HUES64 (cell line): ENCODE results near the gene SHH. TPM values are rescaled to one million over a fixed set of nuclear protein-coding genes. Genes with fewer than 3 reads are reported as not detected.
A peak's percentile ranks its signal among the peaks of the same experiment; 100 is the strongest.

ENCODE experiments used
- H3K27ac ChIP-seq: 2 replicates; pipeline ENCODE4 v1.7.0; 2013; ENCODE audit warnings: low read depth, low read length, inconsistent platforms
- H3K27me3 ChIP-seq: 2 replicates; pipeline ENCODE4 v1.6.1; 2013; ENCODE audit warnings: mild to moderate bottlenecking, low read length; ENCODE audit not compliant: insufficient read depth
- H3K36me3 ChIP-seq: 2 replicates; pipeline ENCODE4 v1.6.1; 2013; ENCODE audit warnings: mild to moderate bottlenecking, low read length; ENCODE audit not compliant: insufficient read depth
- H3K4me1 ChIP-seq: 2 replicates; pipeline ENCODE4 v1.6.1; 2013; ENCODE audit warnings: mild to moderate bottlenecking, low read length, moderate library complexity; ENCODE audit not compliant: insufficient read depth
- H3K4me3 ChIP-seq: 2 replicates; pipeline ENCODE4 v1.5.1; 2013; ENCODE audit warnings: mild to moderate bottlenecking, low read length, moderate library complexity
- H3K9ac ChIP-seq: 2 replicates; pipeline ENCODE4 v1.6.1; 2013; ENCODE audit warnings: mild to moderate bottlenecking, low read depth, low read length
- H3K9me3 ChIP-seq: 2 replicates; pipeline ENCODE4 v1.6.1; 2013; ENCODE audit warnings: low read depth, low read length; ENCODE audit not compliant: insufficient read depth
- WGBS: fragments of 150-250, 120-280 bp; methylation state at CpG from one replicate; pipeline ENCODE4 v1.1.7; 2013; ENCODE audit warnings: missing lambda C conversion rate; 5-methylcytosine and 5-hydroxymethylcytosine counted together
- polyA plus RNA-seq, 2 experiments: library from polyadenylated mRNA; stranded (reverse); fragments of 50-300 nt; gene quantifications; one replicate each; pipeline ENCODE4 v1.2.3, GENCODE V29; 2013

The SHH gene
- 0.20 TPM for polyA plus RNA-seq (2013, experiment 1 of 2)
- 0.57 TPM for polyA plus RNA-seq (2013, experiment 2 of 2)

- H3K27ac ChIP-seq = no peak within 1 kb of the TSS
These were observed at the start of gene SHH for GRCh38 chr7:155811895-155812761. Gene SHH, minus strand, starts transcription at chr7:155812463. Its CDS starts 341 bp downstream, at chr7:155812122.

GRCh38 chr7:155861480-155861868, 49.2 kb upstream of the SHH start:
- Histone ChIP-seq H3K27me3 (peaks cover 4% of the 10 kb centered on the region; the same call in 1 of the 2 replicates), H3K27ac (no peak overlapping the region), H3K4me3 (no peak overlapping the region), H3K4me1 (no peaks in the 10 kb centered on the region), H3K36me3 (no peaks in the 10 kb centered on the region), H3K9me3 (no peaks in the 10 kb centered on the region), H3K9ac (no peak overlapping the region)
- WGBS = 75% methylated on average over 11 of the region's 11 CpGs

More at GRCh38 chr7:155811895-155812761, at the start of gene SHH:
- no peak within 1 kb of the TSS for H3K9ac ChIP-seq
- no peaks in the 10 kb centered on the region for H3K9me3 ChIP-seq
- 3% methylated on average over 53 of the region's 53 CpGs for WGBS
- H3K4me3 ChIP-seq = peak within 1 kb of the TSS; percentile 30
- peaks cover 40% of the 10 kb centered on the region for H3K4me1 ChIP-seq
- H3K27me3 ChIP-seq = peaks cover 93% of the 10 kb centered on the region
- H3K36me3 ChIP-seq = no peaks in the 10 kb centered on the region

DNA sequence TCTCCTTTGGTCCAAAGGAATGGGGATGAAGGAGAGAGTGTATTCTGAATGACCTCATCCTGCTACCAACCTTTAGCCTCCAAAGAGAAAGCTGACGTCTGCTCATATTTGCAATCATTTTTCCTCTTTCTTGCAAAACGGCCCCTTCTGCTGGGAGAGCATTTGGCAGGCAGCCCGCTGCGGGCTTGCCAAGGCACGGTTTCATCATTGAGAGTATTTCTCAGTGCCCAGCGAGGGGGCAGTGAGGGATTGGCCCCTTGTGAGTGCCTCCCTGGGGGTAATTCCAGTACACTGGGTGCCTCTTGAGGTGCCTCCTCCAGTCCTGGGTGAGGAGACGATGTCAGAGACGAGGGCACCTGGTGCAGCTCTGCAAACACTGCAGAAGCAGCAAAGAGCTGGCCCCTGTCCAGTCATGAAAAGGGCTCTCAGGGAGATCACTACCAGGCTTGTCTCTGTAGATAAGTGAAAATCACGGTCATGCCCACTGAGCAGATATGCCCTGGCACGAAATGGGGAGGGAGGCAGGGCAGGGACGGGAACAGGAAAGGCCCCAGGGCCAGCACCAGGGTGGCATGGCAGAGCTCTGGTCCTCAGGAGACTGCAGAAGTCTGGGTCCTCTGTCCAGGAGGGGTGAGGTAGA, 48.7 kb upstream of the SHH start:
- Histone ChIP-seq H3K4me1 (no peaks in the 10 kb centered on the region), H3K36me3 (no peaks in the 10 kb centered on the region), H3K4me3 (no peak overlapping the region), H3K27me3 (peaks cover 4% of the 10 kb centered on the region; the same call in 1 of the 2 replicates), H3K9me3 (no peaks in the 10 kb centered on the region), H3K27ac (no peak overlapping the region), H3K9ac (no peak overlapping the region)
- WGBS = 85% methylated on average over 11 of the region's 11 CpGs

- Histone ChIP-seq H3K36me3 (no peaks in the 10 kb centered on the region), H3K4me1 (no peaks in the 10 kb centered on the region), H3K9ac (no peak overlapping the region), H3K9me3 (no peaks in the 10 kb centered on the region), H3K27me3 (peaks cover 4% of the 10 kb centered on the region; the same call in 1 of the 2 replicates), H3K4me3 (no peak overlapping the region), H3K27ac (no peak overlapping the region)
- WGBS = 80% methylated on average over 4 of the region's 4 CpGs
These were observed 48.2 kb upstream of the SHH start for GRCh38 chr7:155860461-155860839.

GRCh38 chr7:155858521-155859061, 46.3 kb upstream of the SHH start:
- no peaks in the 10 kb centered on the region for H3K36me3 ChIP-seq
- 88% methylated on average over 1 of the region's 3 CpGs for WGBS
- no peaks in the 10 kb centered on the region for H3K4me1 ChIP-seq
- no peak overlapping the region for H3K4me3 ChIP-seq
- no peak overlapping the region for H3K9ac ChIP-seq
- H3K27me3 ChIP-seq = peaks cover 4% of the 10 kb centered on the region; the same call in 1 of the 2 replicates
- H3K27ac ChIP-seq = no peak overlapping the region
- H3K9me3 ChIP-seq = no peaks in the 10 kb centered on the region

DNA sequence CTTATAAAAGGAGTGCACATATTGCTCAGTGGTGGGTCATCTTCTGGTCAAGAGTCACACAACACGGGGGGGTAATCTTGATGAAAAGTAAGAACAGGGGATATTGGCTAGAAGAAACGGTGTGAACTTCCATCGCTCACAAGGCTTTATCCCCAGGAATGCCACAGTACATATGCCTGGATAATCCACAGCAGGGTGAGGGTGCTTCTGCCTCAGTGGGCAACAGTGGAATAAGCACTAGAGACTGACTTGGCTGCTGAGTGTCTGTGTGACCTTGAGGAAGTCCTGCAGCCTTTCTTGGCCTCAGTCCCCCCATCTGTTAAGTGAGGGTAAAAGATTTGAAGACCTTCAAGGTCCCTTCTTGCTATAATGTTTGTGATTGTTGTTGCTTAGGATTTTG, 44.9 kb upstream of the SHH start:
- H3K36me3 ChIP-seq = no peaks in the 10 kb centered on the region
- no peaks in the 10 kb centered on the region for H3K9me3 ChIP-seq
- H3K4me3 ChIP-seq = no peak overlapping the region
- no peaks in the 10 kb centered on the region for H3K4me1 ChIP-seq
- no peak overlapping the region for H3K27ac ChIP-seq
- no peak overlapping the region for H3K9ac ChIP-seq
- peaks cover 4% of the 10 kb centered on the region; the same call in 1 of the 2 replicates for H3K27me3 ChIP-seq
- WGBS = 88% methylated on average over 3 of the region's 3 CpGs

DNA sequence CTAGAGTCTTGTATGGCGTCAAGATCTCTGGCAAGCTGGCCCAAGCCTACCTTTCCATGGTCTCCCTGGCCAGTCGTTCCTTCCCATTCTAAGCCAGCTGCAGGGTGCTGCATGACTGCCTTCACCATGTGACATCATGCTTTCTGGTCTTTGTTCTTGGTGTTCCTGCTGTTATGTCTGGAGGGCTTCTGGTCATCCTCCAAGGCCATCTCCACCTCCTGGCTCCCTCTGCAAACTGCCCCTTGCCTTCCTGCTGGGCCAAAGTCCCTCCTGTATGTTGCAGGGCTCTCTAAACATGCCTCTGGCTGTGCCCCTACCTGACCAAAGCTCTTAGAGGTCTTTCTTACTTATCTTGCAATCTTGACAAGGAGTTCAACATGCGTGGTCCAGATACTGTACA, 44.4 kb upstream of the SHH start:
- Histone ChIP-seq H3K4me3 (no peak overlapping the region), H3K27ac (no peak overlapping the region), H3K9ac (no peak overlapping the region), H3K27me3 (peaks cover 4% of the 10 kb centered on the region; the same call in 1 of the 2 replicates), H3K9me3 (no peaks in the 10 kb centered on the region), H3K36me3 (no peaks in the 10 kb centered on the region), H3K4me1 (no peaks in the 10 kb centered on the region)
- 90% methylated on average over 3 of the region's 3 CpGs for WGBS

- H3K4me3 ChIP-seq = no peak overlapping the region
- H3K4me1 ChIP-seq = no peaks in the 10 kb centered on the region
- 89% methylated on average over 5 of the region's 5 CpGs for WGBS
- H3K27me3 ChIP-seq = no peaks in the 10 kb centered on the region
- H3K9ac ChIP-seq = no peak overlapping the region
- no peak overlapping the region for H3K27ac ChIP-seq
- H3K36me3 ChIP-seq = no peaks in the 10 kb centered on the region
- H3K9me3 ChIP-seq = no peaks in the 10 kb centered on the region
These were observed 40.4 kb upstream of the SHH start for GRCh38 chr7:155852426-155853301.

GRCh38 chr7:155851892-155852291, 39.6 kb upstream of the SHH start:
- 90% methylated on average over 5 of the region's 5 CpGs for WGBS
- Histone ChIP-seq H3K27ac (no peak overlapping the region), H3K27me3 (no peaks in the 10 kb centered on the region), H3K9ac (no peak overlapping the region), H3K4me1 (no peaks in the 10 kb centered on the region), H3K9me3 (no peaks in the 10 kb centered on the region), H3K36me3 (no peaks in the 10 kb centered on the region), H3K4me3 (no peak overlapping the region)

DNA sequence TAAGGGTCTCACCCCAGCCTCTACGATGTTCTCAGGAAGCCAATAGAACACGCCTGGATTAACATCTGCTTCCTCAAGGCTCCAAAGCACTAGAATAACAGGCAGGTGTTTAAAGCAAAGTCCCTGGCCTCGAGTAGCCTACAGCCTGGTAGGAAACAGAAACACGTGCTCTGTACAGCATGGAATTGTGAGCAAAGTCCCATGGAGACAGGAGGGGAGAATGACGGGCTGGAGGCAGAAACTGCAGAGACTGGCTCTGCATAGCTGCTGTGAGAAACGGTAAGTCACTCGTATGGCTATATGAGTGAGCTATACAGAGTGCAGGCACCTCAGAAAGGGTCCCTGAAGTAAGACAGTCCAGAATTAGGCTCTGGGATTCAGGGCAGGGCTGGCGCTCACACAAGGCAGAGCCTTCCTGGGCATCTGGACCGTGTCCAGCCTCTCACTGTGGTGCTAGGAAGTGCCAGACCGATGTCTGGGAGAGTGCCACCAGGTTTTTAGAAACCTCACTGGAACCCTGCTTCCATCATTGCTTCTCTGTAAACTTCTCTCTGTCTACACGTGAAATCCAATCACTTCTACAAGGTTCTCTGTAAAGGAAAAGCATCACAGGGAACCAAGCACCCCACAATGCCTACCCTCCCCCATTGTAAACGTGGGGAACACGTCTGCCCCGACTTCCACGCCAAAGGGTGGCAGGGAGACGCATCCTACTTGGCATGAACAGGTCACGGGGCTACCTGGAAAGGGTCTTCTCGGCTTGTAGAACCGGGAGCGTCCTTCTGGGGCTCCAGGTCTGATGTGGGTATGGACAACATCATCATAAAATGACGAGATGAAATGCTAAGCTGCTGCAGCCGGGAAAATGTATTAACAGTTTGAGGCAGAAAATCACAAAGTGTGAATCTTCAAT, 38.8 kb upstream of the SHH start:
- WGBS = 86% methylated on average over 22 of the region's 22 CpGs

More for the DNA sequence above, 38.8 kb upstream of the SHH start:
- Histone ChIP-seq H3K27ac (no peak overlapping the region), H3K9me3 (no peaks in the 10 kb centered on the region), H3K9ac (no peak overlapping the region), H3K4me3 (no peak overlapping the region), H3K36me3 (no peaks in the 10 kb centered on the region), H3K4me1 (no peaks in the 10 kb centered on the region), H3K27me3 (no peaks in the 10 kb centered on the region)
